ENCODE data around the gene TMED4. TPM values are rescaled to one million over a fixed set of nuclear protein-coding genes. Genes with fewer than 3 reads are reported as not detected.

The TMED4 gene
- total and polyA plus RNA-seq, 2 donors (not counting 3 experiments of a cell fraction or from before 2014, with no cell fraction given), result 63.4 to 89.7 TPM

DNA sequence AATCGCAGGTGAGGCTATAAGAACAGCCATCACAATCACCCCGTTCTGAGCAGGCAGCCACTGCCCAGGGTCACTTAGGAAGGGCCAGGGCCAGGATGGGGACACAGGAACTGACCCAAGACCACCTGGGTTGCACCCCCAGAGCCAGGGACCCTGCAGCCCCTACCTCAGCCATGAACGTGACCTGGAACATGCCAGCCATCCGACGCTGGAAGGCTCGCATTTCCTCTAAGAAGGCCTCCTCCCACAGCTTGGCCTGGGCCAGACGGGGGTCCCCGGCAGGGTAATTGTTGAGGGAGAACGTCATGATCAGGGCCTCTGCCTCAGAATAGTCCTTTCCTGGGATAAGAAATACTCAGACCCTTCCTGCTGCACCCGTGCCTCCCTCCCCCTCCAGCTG lies 45.9 kb downstream of the TMED4 start:
- Histone ChIP-seq H3K4me3 (replicated peaks in 1 of 3; ENCODE audit: insufficient read depth in 1 of 3, low read depth in 1 of 3, low read length in 3 of 3) (no peak overlapping the region), H2AFZ (ENCODE audit: low read depth, low read length) (no peak overlapping the region), H3K4me1 (ENCODE audit: control insufficient read depth, extremely low read depth, insufficient read depth, low read length) (no peaks in the 10 kb centered on the region), H3K27me3 (ENCODE audit: control insufficient read depth in 2 of 2, insufficient read depth in 2 of 2, low read length in 2 of 2) (no peaks in the 10 kb centered on the region), H3K9me1 (replicated peaks; ENCODE audit: control insufficient read depth, extremely low read depth, insufficient read depth, low read length) (no peaks in the 10 kb centered on the region), H3K4me2 (ENCODE audit: insufficient read depth, low read length) (no peak overlapping the region), H3K27ac (ENCODE audit: insufficient read depth, low read depth, low read length) (no peak overlapping the region), H3K9me3 (replicated peaks; ENCODE audit: control insufficient read depth, insufficient read depth, low read length) (no peaks in the 10 kb centered on the region), H3K9ac (replicated peaks; ENCODE audit: extremely low read depth, insufficient read depth, low read length) (no peak overlapping the region), H3K36me3 (ENCODE audit: control insufficient read depth in 2 of 2, extremely low read depth in 1 of 2, insufficient read depth in 2 of 2, low read length in 2 of 2) (no peaks in the 10 kb centered on the region), H3K79me2 (ENCODE audit: control insufficient read depth, insufficient read depth, low read length) (no peaks in the 10 kb centered on the region), H4K20me1 (replicated peaks; ENCODE audit: control insufficient read depth, extremely low read depth, insufficient read depth, low read length) (no peaks in the 10 kb centered on the region)
- dilution Hi-C loops (cut with MboI; ENCODE audit: extremely low pct_ligation_motif_present, low sequenced_read_pairs), result no loop called here
- POLR2A ChIA-PET, result no interaction called here
- BruUV-seq (replicated peaks), result no TSS peak
- no peak for TF ChIP-seq EZH2 (IDR thresholded peaks at IDR 0.05; ENCODE audit: borderline replicate concordance, low read depth, low read length, severe bottlenecking)
- TF ChIP-seq, protein P1, sequence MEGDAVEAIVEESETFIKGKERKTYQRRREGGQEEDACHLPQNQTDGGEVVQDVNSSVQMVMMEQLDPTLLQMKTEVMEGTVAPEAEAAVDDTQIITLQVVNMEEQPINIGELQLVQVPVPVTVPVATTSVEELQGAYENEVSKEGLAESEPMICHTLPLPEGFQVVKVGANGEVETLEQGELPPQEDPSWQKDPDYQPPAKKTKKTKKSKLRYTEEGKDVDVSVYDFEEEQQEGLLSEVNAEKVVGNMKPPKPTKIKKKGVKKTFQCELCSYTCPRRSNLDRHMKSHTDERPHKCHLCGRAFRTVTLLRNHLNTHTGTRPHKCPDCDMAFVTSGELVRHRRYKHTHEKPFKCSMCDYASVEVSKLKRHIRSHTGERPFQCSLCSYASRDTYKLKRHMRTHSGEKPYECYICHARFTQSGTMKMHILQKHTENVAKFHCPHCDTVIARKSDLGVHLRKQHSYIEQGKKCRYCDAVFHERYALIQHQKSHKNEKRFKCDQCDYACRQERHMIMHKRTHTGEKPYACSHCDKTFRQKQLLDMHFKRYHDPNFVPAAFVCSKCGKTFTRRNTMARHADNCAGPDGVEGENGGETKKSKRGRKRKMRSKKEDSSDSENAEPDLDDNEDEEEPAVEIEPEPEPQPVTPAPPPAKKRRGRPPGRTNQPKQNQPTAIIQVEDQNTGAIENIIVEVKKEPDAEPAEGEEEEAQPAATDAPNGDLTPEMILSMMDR (IDR thresholded peaks at IDR 0.05; ENCODE audit: extremely low read depth in 1 of 2, insufficient read depth in 1 of 2, low read depth in 1 of 2, low read length in 2 of 2), result no peak
- TF ChIP-seq MYC (IDR thresholded peaks at IDR 0.05; ENCODE audit: low read depth, low read length), result no peak
- no peak for TF ChIP-seq FOS (IDR thresholded peaks at IDR 0.05; ENCODE audit: borderline replicate concordance, insufficient read depth, low read length)
- DNase-seq (ENCODE audit: low read depth, low spot score) (no peak), FAIRE-seq (no peak)
- intact Hi-C loops (cut with micrococcal nuclease), result no loop called here
- CTCF ChIA-PET, result interaction anchor here (1.1 to 3.6 kb wide), 5 partner anchors 9 to 295 kb away, joined by 3 to 18 read pairs (median 10); no protein-coding TSS in a partner anchor

- DNase-seq (ENCODE audit: low read depth, low spot score) (no peak), FAIRE-seq (no peak)
- ChIA-PET POLR2A (interaction anchor here (0.7 kb wide), 1 partner anchor 152 kb away, joined by 6 read pairs; no protein-coding TSS in a partner anchor), CTCF (interaction anchor here (0.7 to 3.6 kb wide), 13 partner anchors 9 to 318 kb away, joined by 3 to 20 read pairs (median 6); no protein-coding TSS in a partner anchor)
- Histone ChIP-seq H3K27me3 (ENCODE audit: control insufficient read depth in 2 of 2, insufficient read depth in 2 of 2, low read length in 2 of 2) (no peaks in the 10 kb centered on the region), H3K4me2 (ENCODE audit: insufficient read depth, low read length) (no peak overlapping the region), H3K4me3 (replicated peaks in 1 of 3; ENCODE audit: insufficient read depth in 1 of 3, low read depth in 1 of 3, low read length in 3 of 3) (no peak overlapping the region), H3K36me3 (ENCODE audit: control insufficient read depth in 2 of 2, extremely low read depth in 1 of 2, insufficient read depth in 2 of 2, low read length in 2 of 2) (no peaks in the 10 kb centered on the region), H3K79me2 (ENCODE audit: control insufficient read depth, insufficient read depth, low read length) (no peaks in the 10 kb centered on the region), H2AFZ (ENCODE audit: low read depth, low read length) (no peak overlapping the region), H3K9ac (replicated peaks; ENCODE audit: extremely low read depth, insufficient read depth, low read length) (no peak overlapping the region), H4K20me1 (replicated peaks; ENCODE audit: control insufficient read depth, extremely low read depth, insufficient read depth, low read length) (no peaks in the 10 kb centered on the region), H3K9me3 (replicated peaks; ENCODE audit: control insufficient read depth, insufficient read depth, low read length) (no peaks in the 10 kb centered on the region), H3K27ac (ENCODE audit: insufficient read depth, low read depth, low read length) (no peak overlapping the region), H3K4me1 (ENCODE audit: control insufficient read depth, extremely low read depth, insufficient read depth, low read length) (no peaks in the 10 kb centered on the region), H3K9me1 (replicated peaks; ENCODE audit: control insufficient read depth, extremely low read depth, insufficient read depth, low read length) (no peaks in the 10 kb centered on the region)
- intact Hi-C loops (cut with micrococcal nuclease) (no loop called here), dilution Hi-C loops (cut with MboI; ENCODE audit: extremely low pct_ligation_motif_present, low sequenced_read_pairs) (no loop called here)
- BruUV-seq (replicated peaks), result no TSS peak
- no peak for TF ChIP-seq JUN (IDR thresholded peaks at IDR 0.05; ENCODE audit: borderline replicate concordance, insufficient read depth, insufficient read length, low read depth)
- TF ChIP-seq FOS (IDR thresholded peaks at IDR 0.05; ENCODE audit: borderline replicate concordance, insufficient read depth, low read length), result no peak
- TF ChIP-seq MYC (IDR thresholded peaks at IDR 0.05; ENCODE audit: low read depth, low read length), result no peak
These were observed 46.5 kb downstream of the TMED4 start for GRCh38 chr7:44535348-44536064.
